ENCODE data around the gene HES5.

HES5 gene

GRCh38 chr1:2546515-2547209, 16.6 kb upstream of the HES5 start:
- peak; percentile 87 for DNase-seq (ENCODE audit: low spot score)

- DNase-seq (ENCODE audit: low spot score), result peak; percentile 92
Measured at GRCh38 chr1:2545754-2546514, 15.9 kb upstream of the HES5 start.

- no peak for DNase-seq (ENCODE audit: low spot score)
Measured at GRCh38 chr1:2544875-2545640, 15.0 kb upstream of the HES5 start.

GRCh38 chr1:2544093-2544874, 14.2 kb upstream of the HES5 start:
- no peak for DNase-seq (ENCODE audit: low spot score)

GRCh38 chr1:2543543-2544092, 13.6 kb upstream of the HES5 start:
- no peak for DNase-seq (ENCODE audit: low spot score)

- no peak for DNase-seq (ENCODE audit: low spot score)
Measured at GRCh38 chr1:2542246-2542915, 12.3 kb upstream of the HES5 start.

- DNase-seq (ENCODE audit: low spot score), result no peak
Measured at GRCh38 chr1:2541619-2542245, 11.7 kb upstream of the HES5 start.

- DNase-seq (ENCODE audit: low spot score), result no peak
Measured at GRCh38 chr1:2540816-2541492, 10.9 kb upstream of the HES5 start.

- DNase-seq (ENCODE audit: low spot score), result no peak
Measured at GRCh38 chr1:2539312-2539907, 9.3 kb upstream of the HES5 start.

- DNase-seq (ENCODE audit: low spot score), result no peak
Measured at GRCh38 chr1:2538872-2539271, 8.8 kb upstream of the HES5 start.

- DNase-seq (ENCODE audit: low spot score), result no peak
Measured at GRCh38 chr1:2538376-2538775, 8.3 kb upstream of the HES5 start.

- no peak for DNase-seq (ENCODE audit: low spot score)
Measured at GRCh38 chr1:2537784-2538115, 7.7 kb upstream of the HES5 start.

GRCh38 chr1:2535981-2536380, 5.9 kb upstream of the HES5 start:
- DNase-seq (ENCODE audit: low spot score), result no peak

- no peak for DNase-seq (ENCODE audit: low spot score)
Measured at GRCh38 chr1:2535455-2535854, 5.4 kb upstream of the HES5 start.

GRCh38 chr1:2534687-2535441, 4.8 kb upstream of the HES5 start:
- DNase-seq (ENCODE audit: low spot score), result no peak

- DNase-seq (ENCODE audit: low spot score), result no peak
Measured at GRCh38 chr1:2534315-2534686, 4.2 kb upstream of the HES5 start.

GRCh38 chr1:2533365-2533764, 3.3 kb upstream of the HES5 start:
- no peak for DNase-seq (ENCODE audit: low spot score)

- no peak for DNase-seq (ENCODE audit: low spot score)
Measured at GRCh38 chr1:2532485-2533160, 2.6 kb upstream of the HES5 start.

Data from iPS-NIHi11 (cell line).